ENCODE measurements around the gene ZIC4.
A peak's percentile ranks its signal among the peaks of the same experiment; 100 is the strongest.

ZIC4 gene

GRCh38 chr3:147369661-147370123 is 36.7 kb downstream of the ZIC4 start:
- DNase-seq (ENCODE audit: low spot score), result no peak

- DNase-seq (ENCODE audit: low spot score), result no peak
These were observed 37.1 kb downstream of the ZIC4 start for GRCh38 chr3:147369231-147369630.

- no peak for DNase-seq (ENCODE audit: low spot score)
These were observed 37.7 kb downstream of the ZIC4 start for GRCh38 chr3:147368561-147369221.

GRCh38 chr3:147368151-147368550 is 38.2 kb downstream of the ZIC4 start:
- no peak for DNase-seq (ENCODE audit: low spot score)

GRCh38 chr3:147367676-147368075 is 38.7 kb downstream of the ZIC4 start:
- DNase-seq (ENCODE audit: low spot score), result no peak

- DNase-seq (ENCODE audit: low spot score), result no peak
These were observed 40.9 kb downstream of the ZIC4 start for GRCh38 chr3:147365196-147366115.

GRCh38 chr3:147364771-147365170 is 41.6 kb downstream of the ZIC4 start:
- no peak for DNase-seq (ENCODE audit: low spot score)

GRCh38 chr3:147361454-147362420 is 44.6 kb downstream of the ZIC4 start:
- DNase-seq (ENCODE audit: low spot score), result peak; percentile 14

GRCh38 chr3:147360646-147361453 is 45.5 kb downstream of the ZIC4 start:
- no peak for DNase-seq (ENCODE audit: low spot score)

GRCh38 chr3:147360051-147360439 is 46.3 kb downstream of the ZIC4 start:
- DNase-seq (ENCODE audit: low spot score), result no peak

GRCh38 chr3:147359177-147360050 is 46.9 kb downstream of the ZIC4 start:
- no peak for DNase-seq (ENCODE audit: low spot score)

- no peak for DNase-seq (ENCODE audit: low spot score)
These were observed 48.0 kb downstream of the ZIC4 start for GRCh38 chr3:147358144-147358992.

- DNase-seq (ENCODE audit: low spot score), result no peak
These were observed 49.1 kb downstream of the ZIC4 start for GRCh38 chr3:147356909-147357900.

GRCh38 chr3:147356145-147356908 is 50.0 kb downstream of the ZIC4 start:
- no peak for DNase-seq (ENCODE audit: low spot score)

GRCh38 chr3:147355753-147356090 is 50.6 kb downstream of the ZIC4 start:
- DNase-seq (ENCODE audit: low spot score), result no peak

- no peak for DNase-seq (ENCODE audit: low spot score)
These were observed 51.1 kb downstream of the ZIC4 start for GRCh38 chr3:147355084-147355752.

- DNase-seq (ENCODE audit: low spot score), result no peak
These were observed 51.7 kb downstream of the ZIC4 start for GRCh38 chr3:147354623-147355022.

Measured in LoVo (cell line).